HG02678 (cell line): Measurements from ENCODE around the gene MNX1.

ENCODE experiments used
- ATAC-seq: cut with Tn5 transposase; IDR thresholded peaks from one replicate; pipeline ENCODE4 v1.9.1; 2021; ENCODE audit warnings: mild to moderate bottlenecking, moderate library complexity; ENCODE audit not compliant: unreplicated experiment

Gene MNX1

GRCh38 chr7:157033483-157034473 lies 23.3 kb upstream of the MNX1 start:
- no peak for ATAC-seq

GRCh38 chr7:157032644-157033482 lies 22.4 kb upstream of the MNX1 start:
- ATAC-seq = no peak

- no peak for ATAC-seq
Observed at GRCh38 chr7:157032128-157032527, 21.7 kb upstream of the MNX1 start.

GRCh38 chr7:157028199-157028903 lies 17.9 kb upstream of the MNX1 start:
- no peak for ATAC-seq

- no peak for ATAC-seq
Observed at GRCh38 chr7:157027568-157028198, 17.2 kb upstream of the MNX1 start.

GRCh38 chr7:157024716-157025115 lies 14.3 kb upstream of the MNX1 start:
- no peak for ATAC-seq

- ATAC-seq = no peak
Observed at GRCh38 chr7:157023589-157023905, 13.1 kb upstream of the MNX1 start.

- ATAC-seq = no peak
Observed at GRCh38 chr7:157022681-157023588, 12.5 kb upstream of the MNX1 start.

GRCh38 chr7:157021871-157022680 lies 11.6 kb upstream of the MNX1 start:
- ATAC-seq = no peak

- no peak for ATAC-seq
Observed at GRCh38 chr7:157021071-157021870, 10.8 kb upstream of the MNX1 start.

- no peak for ATAC-seq
Observed at GRCh38 chr7:157020514-157021070, 10.1 kb upstream of the MNX1 start.

GRCh38 chr7:157019718-157020451 lies 9.4 kb upstream of the MNX1 start:
- no peak for ATAC-seq

GRCh38 chr7:157018997-157019608 lies 8.6 kb upstream of the MNX1 start:
- no peak for ATAC-seq

GRCh38 chr7:157018328-157018996 lies 8.0 kb upstream of the MNX1 start:
- no peak for ATAC-seq

GRCh38 chr7:157017603-157018327 lies 7.3 kb upstream of the MNX1 start:
- ATAC-seq = no peak
